NB4 (cell line): Measurements from ENCODE around the gene OXNAD1.

Experiments
- CTCF ChIP-seq: IDR thresholded peaks from one replicate; pipeline ENCODE4 v1.5.1; 2012; ENCODE audit warnings: low read depth, low read length
- POLR2A ChIP-seq: IDR thresholded peaks from 2 replicates; pipeline ENCODE4 v1.6.1; 2011; ENCODE audit warnings: mild to moderate bottlenecking; ENCODE audit not compliant: insufficient read length; ENCODE audit errors: extremely low read depth

- TF ChIP-seq CTCF (no peak), POLR2A (no peak)
Observed at GRCh38 chr3:16242177-16242576, 22.8 kb upstream of the OXNAD1 start.
